HG02623 (cell line): ENCODE measurements around the gene C1orf174.

Experiments
- ATAC-seq: cut with Tn5 transposase; IDR thresholded peaks from one replicate; pipeline ENCODE4 v1.9.1; 2021; ENCODE audit warnings: moderate library complexity; ENCODE audit not compliant: unreplicated experiment

The C1orf174 gene

GRCh38 chr1:3900150-3900968, at the start of gene C1orf174:
Gene C1orf174 (minus strand): TSS chr1:3900272. CDS start chr1:3900186, 86 bp downstream.
- ATAC-seq = peak; percentile 66

GRCh38 chr1:3948344-3948743, 48.3 kb upstream of the C1orf174 start:
- ATAC-seq = no peak

GRCh38 chr1:3945916-3946840, 46.1 kb upstream of the C1orf174 start:
- ATAC-seq = no peak

GRCh38 chr1:3945222-3945621, 45.1 kb upstream of the C1orf174 start:
- no peak for ATAC-seq

- ATAC-seq = no peak
These were observed 44.6 kb upstream of the C1orf174 start for GRCh38 chr1:3944578-3945125.

- no peak for ATAC-seq
These were observed 43.9 kb upstream of the C1orf174 start for GRCh38 chr1:3943806-3944577.

- ATAC-seq = no peak
These were observed 43.0 kb upstream of the C1orf174 start for GRCh38 chr1:3943123-3943431.

- no peak for ATAC-seq
These were observed 42.5 kb upstream of the C1orf174 start for GRCh38 chr1:3942416-3943122.

GRCh38 chr1:3940754-3941345, 40.8 kb upstream of the C1orf174 start:
- no peak for ATAC-seq

GRCh38 chr1:3940081-3940753, 40.1 kb upstream of the C1orf174 start:
- ATAC-seq = no peak

- no peak for ATAC-seq
These were observed 39.4 kb upstream of the C1orf174 start for GRCh38 chr1:3939242-3940080.

- no peak for ATAC-seq
These were observed 32.3 kb upstream of the C1orf174 start for GRCh38 chr1:3932156-3932919.

GRCh38 chr1:3931007-3931912, 31.2 kb upstream of the C1orf174 start:
- no peak for ATAC-seq

GRCh38 chr1:3930301-3931006, 30.4 kb upstream of the C1orf174 start:
- ATAC-seq = no peak

GRCh38 chr1:3929126-3929525, 29.1 kb upstream of the C1orf174 start:
- no peak for ATAC-seq

GRCh38 chr1:3928586-3928985, 28.5 kb upstream of the C1orf174 start:
- no peak for ATAC-seq
